ENCODE data around the gene CREB3L1.

The CREB3L1 gene

GRCh38 chr11:46306296-46306853 lies 28.9 kb downstream of the CREB3L1 start:
- H3K4ac ChIP-seq (ENCODE audit: low read depth, low read length), result no peak overlapping the region
- no peak overlapping the region for H3K18ac ChIP-seq (ENCODE audit: low read length)
- H4K12ac ChIP-seq (ENCODE audit: low read depth, low read length), result no peak overlapping the region
- no CpG with 5 or more reads among the region's 5 CpGs for WGBS (ENCODE audit: extremely low coverage, insufficient coverage, insufficient read length)
- no peak overlapping the region for H3K14ac ChIP-seq (ENCODE audit: low read length)
- no peak overlapping the region for H3K27ac ChIP-seq (ENCODE audit: low read depth, low read length)
- H3K79me2 ChIP-seq (ENCODE audit: control insufficient read depth, insufficient read depth, low read length, poor library complexity), result peaks cover 3% of the 10 kb centered on the region
- H3K4me1 ChIP-seq (ENCODE audit: control insufficient read depth in 1 of 2, insufficient read depth in 2 of 2, low read length in 2 of 2), result peaks cover 10 to 14% of the 10 kb centered on the region in 2 experiments
- no peak for DNase-seq
- no peak overlapping the region for H3K4me3 ChIP-seq (ENCODE audit: low read depth, low read length)
- H4K8ac ChIP-seq (ENCODE audit: low read depth, low read length), result no peak overlapping the region
- no peak overlapping the region for H3K9ac ChIP-seq (ENCODE audit: low read length)
- H3K4me2 ChIP-seq (ENCODE audit: low read length), result no peak overlapping the region
- H3K23ac ChIP-seq (ENCODE audit: low read length), result no peak overlapping the region
- H2AFZ ChIP-seq (ENCODE audit: insufficient read depth, low read length, poor library complexity), result no peak overlapping the region
- no peak overlapping the region for H2BK120ac ChIP-seq (ENCODE audit: insufficient read depth, low read length, poor library complexity)
- H3K79me1 ChIP-seq (ENCODE audit: low read length), result peaks cover 3% of the 10 kb centered on the region
- peaks cover 15 to 19% of the 10 kb centered on the region in 2 experiments for H3K36me3 ChIP-seq (ENCODE audit: control insufficient read depth in 1 of 2, insufficient read depth in 2 of 2, low read length in 2 of 2)
- H2AK5ac ChIP-seq (ENCODE audit: low read length), result no peak overlapping the region
- no peak overlapping the region for H2BK12ac ChIP-seq (ENCODE audit: low read length)
- H2BK5ac ChIP-seq (ENCODE audit: low read depth, low read length, poor library complexity), result no peak overlapping the region
- H3K9me3 ChIP-seq (ENCODE audit: insufficient read depth, low read depth, low read length), result no peaks in the 10 kb centered on the region
- H4K91ac ChIP-seq (ENCODE audit: low read depth, low read length), result no peak overlapping the region
- H3K27me3 ChIP-seq (ENCODE audit: insufficient read depth, low read length), result no peaks in the 10 kb centered on the region

- Histone ChIP-seq H2BK12ac (ENCODE audit: low read length) (peak overlapping the region; percentile 68), H3K79me1 (ENCODE audit: low read length) (peaks cover 3% of the 10 kb centered on the region), H2BK5ac (ENCODE audit: low read depth, low read length, poor library complexity) (no peak overlapping the region), H3K4me1 (ENCODE audit: control insufficient read depth in 1 of 2, insufficient read depth in 2 of 2, low read length in 2 of 2) (peaks cover 10 to 14% of the 10 kb centered on the region in 2 experiments), H3K27me3 (ENCODE audit: insufficient read depth, low read length) (no peaks in the 10 kb centered on the region), H2BK120ac (ENCODE audit: insufficient read depth, low read length, poor library complexity) (no peak overlapping the region), H3K9ac (ENCODE audit: low read length) (no peak overlapping the region), H3K36me3 (ENCODE audit: control insufficient read depth in 1 of 2, insufficient read depth in 2 of 2, low read length in 2 of 2) (peaks cover 25 to 27% of the 10 kb centered on the region in 2 experiments), H2AK5ac (ENCODE audit: low read length) (no peak overlapping the region), H4K8ac (ENCODE audit: low read depth, low read length) (no peak overlapping the region), H3K9me3 (ENCODE audit: insufficient read depth, low read depth, low read length) (no peaks in the 10 kb centered on the region), H3K14ac (ENCODE audit: low read length) (no peak overlapping the region), H3K79me2 (ENCODE audit: control insufficient read depth, insufficient read depth, low read length, poor library complexity) (peaks cover 3% of the 10 kb centered on the region), H3K4me3 (ENCODE audit: low read depth, low read length) (no peak overlapping the region), H3K4me2 (ENCODE audit: low read length) (no peak overlapping the region), H3K18ac (ENCODE audit: low read length) (no peak overlapping the region), H4K91ac (ENCODE audit: low read depth, low read length) (peak overlapping the region; percentile 13), H2AFZ (ENCODE audit: insufficient read depth, low read length, poor library complexity) (no peak overlapping the region), H3K23ac (ENCODE audit: low read length) (no peak overlapping the region), H3K4ac (ENCODE audit: low read depth, low read length) (no peak overlapping the region), H3K27ac (ENCODE audit: low read depth, low read length) (no peak overlapping the region), H4K12ac (ENCODE audit: low read depth, low read length) (no peak overlapping the region)
- no peak for DNase-seq
- WGBS (ENCODE audit: extremely low coverage, insufficient coverage, insufficient read length), result no CpG with 5 or more reads among the region's 3 CpGs
Measured at GRCh38 chr11:46307369-46307768, 29.9 kb downstream of the CREB3L1 start.

GRCh38 chr11:46307785-46308341 lies 30.4 kb downstream of the CREB3L1 start:
- Histone ChIP-seq H4K8ac (ENCODE audit: low read depth, low read length) (no peak overlapping the region), H3K79me1 (ENCODE audit: low read length) (peaks cover 3% of the 10 kb centered on the region), H3K14ac (ENCODE audit: low read length) (no peak overlapping the region), H3K4ac (ENCODE audit: low read depth, low read length) (no peak overlapping the region), H3K36me3 (ENCODE audit: control insufficient read depth in 1 of 2, insufficient read depth in 2 of 2, low read length in 2 of 2) (peaks cover 30 to 31% of the 10 kb centered on the region in 2 experiments), H3K18ac (ENCODE audit: low read length) (peak overlapping the region; percentile 59), H3K4me1 (ENCODE audit: control insufficient read depth in 1 of 2, insufficient read depth in 2 of 2, low read length in 2 of 2) (peaks cover 10 to 14% of the 10 kb centered on the region in 2 experiments), H2AFZ (ENCODE audit: insufficient read depth, low read length, poor library complexity) (no peak overlapping the region), H3K79me2 (ENCODE audit: control insufficient read depth, insufficient read depth, low read length, poor library complexity) (peaks cover 3% of the 10 kb centered on the region), H4K91ac (ENCODE audit: low read depth, low read length) (peak overlapping the region; percentile 13), H2BK5ac (ENCODE audit: low read depth, low read length, poor library complexity) (no peak overlapping the region), H3K9me3 (ENCODE audit: insufficient read depth, low read depth, low read length) (no peaks in the 10 kb centered on the region), H3K4me2 (ENCODE audit: low read length) (no peak overlapping the region), H2AK5ac (ENCODE audit: low read length) (no peak overlapping the region), H3K23ac (ENCODE audit: low read length) (no peak overlapping the region), H4K12ac (ENCODE audit: low read depth, low read length) (no peak overlapping the region), H3K27ac (ENCODE audit: low read depth, low read length) (no peak overlapping the region), H3K27me3 (ENCODE audit: insufficient read depth, low read length) (no peaks in the 10 kb centered on the region), H2BK12ac (ENCODE audit: low read length) (peak overlapping the region; percentile 68), H3K9ac (ENCODE audit: low read length) (no peak overlapping the region), H3K4me3 (ENCODE audit: low read depth, low read length) (no peak overlapping the region), H2BK120ac (ENCODE audit: insufficient read depth, low read length, poor library complexity) (peak overlapping the region; percentile 46)
- no CpG with 5 or more reads among the region's 14 CpGs for WGBS (ENCODE audit: extremely low coverage, insufficient coverage, insufficient read length)
- no peak for DNase-seq

- H3K27me3 ChIP-seq (ENCODE audit: insufficient read depth, low read length), result no peaks in the 10 kb centered on the region
- no CpG with 5 or more reads among the region's 12 CpGs for WGBS (ENCODE audit: extremely low coverage, insufficient coverage, insufficient read length)
Measured at GRCh38 chr11:46308631-46309419, 31.4 kb downstream of the CREB3L1 start.

More at GRCh38 chr11:46308631-46309419, 31.4 kb downstream of the CREB3L1 start:
- Histone ChIP-seq H3K18ac (ENCODE audit: low read length) (no peak overlapping the region), H3K9ac (ENCODE audit: low read length) (no peak overlapping the region), H3K9me3 (ENCODE audit: insufficient read depth, low read depth, low read length) (no peaks in the 10 kb centered on the region), H3K4me3 (ENCODE audit: low read depth, low read length) (no peak overlapping the region), H2BK12ac (ENCODE audit: low read length) (no peak overlapping the region), H4K12ac (ENCODE audit: low read depth, low read length) (no peak overlapping the region), H3K36me3 (ENCODE audit: control insufficient read depth in 1 of 2, insufficient read depth in 2 of 2, low read length in 2 of 2) (peaks cover 32 to 33% of the 10 kb centered on the region in 2 experiments), H4K8ac (ENCODE audit: low read depth, low read length) (no peak overlapping the region), H2AFZ (ENCODE audit: insufficient read depth, low read length, poor library complexity) (no peak overlapping the region), H3K79me1 (ENCODE audit: low read length) (peaks cover 3% of the 10 kb centered on the region), H3K14ac (ENCODE audit: low read length) (no peak overlapping the region), H3K27ac (ENCODE audit: low read depth, low read length) (no peak overlapping the region), H3K4ac (ENCODE audit: low read depth, low read length) (no peak overlapping the region), H4K91ac (ENCODE audit: low read depth, low read length) (no peak overlapping the region), H2AK5ac (ENCODE audit: low read length) (no peak overlapping the region), H3K23ac (ENCODE audit: low read length) (no peak overlapping the region), H3K4me2 (ENCODE audit: low read length) (no peak overlapping the region), H3K79me2 (ENCODE audit: control insufficient read depth, insufficient read depth, low read length, poor library complexity) (peaks cover 3% of the 10 kb centered on the region), H3K4me1 (ENCODE audit: control insufficient read depth in 1 of 2, insufficient read depth in 2 of 2, low read length in 2 of 2) (peaks cover 10 to 14% of the 10 kb centered on the region in 2 experiments), H2BK120ac (ENCODE audit: insufficient read depth, low read length, poor library complexity) (no peak overlapping the region), H2BK5ac (ENCODE audit: low read depth, low read length, poor library complexity) (no peak overlapping the region)
- peak; percentile 48 to 79 for DNase-seq

All from trophoblast cell (in vitro differentiated cells and primary cell).